C4-2B (cell line): ENCODE measurements around the gene OR5C1.

Experiments
- H3K27ac ChIP-seq: fragments of 450-650 bp; 2 replicates; pipeline ENCODE4 v1.5.1; 2017
- ZFX ChIP-seq: fragments of 450-650 bp; IDR thresholded peaks from 2 replicates; pipeline ENCODE4 v1.6.1; 2017
- TF ChIP-seq, protein P1 (sequence below): fragments of 450-650 bp; conservative IDR thresholded peaks from 2 replicates; pipeline ENCODE4 v1.5.1; 2017; ENCODE audit warnings: mild to moderate bottlenecking

Gene OR5C1

GRCh38 chr9:122780026-122780425, 8.7 kb upstream of the OR5C1 start:
- TF ChIP-seq, protein P1, sequence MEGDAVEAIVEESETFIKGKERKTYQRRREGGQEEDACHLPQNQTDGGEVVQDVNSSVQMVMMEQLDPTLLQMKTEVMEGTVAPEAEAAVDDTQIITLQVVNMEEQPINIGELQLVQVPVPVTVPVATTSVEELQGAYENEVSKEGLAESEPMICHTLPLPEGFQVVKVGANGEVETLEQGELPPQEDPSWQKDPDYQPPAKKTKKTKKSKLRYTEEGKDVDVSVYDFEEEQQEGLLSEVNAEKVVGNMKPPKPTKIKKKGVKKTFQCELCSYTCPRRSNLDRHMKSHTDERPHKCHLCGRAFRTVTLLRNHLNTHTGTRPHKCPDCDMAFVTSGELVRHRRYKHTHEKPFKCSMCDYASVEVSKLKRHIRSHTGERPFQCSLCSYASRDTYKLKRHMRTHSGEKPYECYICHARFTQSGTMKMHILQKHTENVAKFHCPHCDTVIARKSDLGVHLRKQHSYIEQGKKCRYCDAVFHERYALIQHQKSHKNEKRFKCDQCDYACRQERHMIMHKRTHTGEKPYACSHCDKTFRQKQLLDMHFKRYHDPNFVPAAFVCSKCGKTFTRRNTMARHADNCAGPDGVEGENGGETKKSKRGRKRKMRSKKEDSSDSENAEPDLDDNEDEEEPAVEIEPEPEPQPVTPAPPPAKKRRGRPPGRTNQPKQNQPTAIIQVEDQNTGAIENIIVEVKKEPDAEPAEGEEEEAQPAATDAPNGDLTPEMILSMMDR = no peak
- TF ChIP-seq ZFX = no peak
- H3K27ac ChIP-seq = no peak overlapping the region

GRCh38 chr9:122781671-122782070, 7.1 kb upstream of the OR5C1 start:
- TF ChIP-seq, protein P1 = no peak
- no peak for TF ChIP-seq ZFX
- H3K27ac ChIP-seq = no peak overlapping the region

GRCh38 chr9:122785269-122785668, 3.5 kb upstream of the OR5C1 start:
- H3K27ac ChIP-seq = no peak overlapping the region
- TF ChIP-seq, protein P1 = no peak
- TF ChIP-seq ZFX = no peak

DNA sequence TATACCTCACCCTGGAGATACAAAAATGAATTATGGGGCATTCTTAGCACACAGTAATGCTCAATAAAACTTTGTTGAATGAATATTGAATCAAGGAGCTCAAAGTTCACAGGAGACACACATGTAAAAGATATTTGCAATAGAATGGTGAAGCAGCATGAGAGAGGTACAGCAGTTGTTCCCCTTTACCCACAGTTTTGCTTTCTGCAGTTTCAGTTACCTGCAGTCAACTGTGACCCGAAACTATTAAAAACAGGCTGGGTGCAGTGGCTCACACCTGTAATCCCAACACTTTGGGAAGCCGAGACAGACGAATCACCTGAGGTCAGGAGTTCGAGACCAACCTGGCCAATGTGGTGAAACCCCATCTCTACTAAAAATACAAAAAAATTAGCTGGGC, 2.4 kb upstream of the OR5C1 start:
- H3K27ac ChIP-seq = no peak overlapping the region
- no peak for TF ChIP-seq ZFX
- TF ChIP-seq, protein P1 = no peak

- TF ChIP-seq, protein P1 = no peak
- TF ChIP-seq ZFX = no peak
- no peak overlapping the region for H3K27ac ChIP-seq
Observed at GRCh38 chr9:122789256-122790046, 718 bp downstream of the OR5C1 start.

- no peak overlapping the region for H3K27ac ChIP-seq
- no peak for TF ChIP-seq ZFX
- TF ChIP-seq, protein P1 = no peak
Observed at GRCh38 chr9:122791872-122792669, 3.3 kb downstream of the OR5C1 start.
